Activated CD4-positive, alpha-beta memory T cell treated with anti-CD3 and anti-CD28 coated beads for 36 hours (primary cell): ENCODE measurements around the gene PAMR1. TPM values are rescaled to one million over a fixed set of nuclear protein-coding genes. Genes with fewer than 3 reads are reported as not detected.

Experiments
- CTCF ChIA-PET: fragments of 350-600 bp; sonication (Branson Sonifier 250); formaldehyde crosslinking; loops from one replicate; lab custom pipeline; 2021; ENCODE audit warnings: antibody characterized with exemption, inconsistent platforms; lab: Charles Lee
- POLR2A ChIA-PET: fragments of 350-600 bp; sonication (Branson Sonifier 250); formaldehyde crosslinking; loops from one replicate; lab custom pipeline; 2021; ENCODE audit warnings: antibody characterized with exemption; lab: Charles Lee
- DNase-seq: peaks from one replicate; pipeline ENCODE4 v3.0.0-alpha.2; 2020
- H3K27ac Mint-ChIP-seq: one replicate; pipeline ENCODE4 v1.8.0; 2021; ENCODE audit warnings: mixed read lengths
- H3K27me3 Mint-ChIP-seq: one replicate; pipeline ENCODE4 v1.8.0; 2021; ENCODE audit warnings: mixed read lengths
- H3K36me3 Mint-ChIP-seq: one replicate; pipeline ENCODE4 v1.8.0; 2021; ENCODE audit warnings: mixed read lengths
- H3K4me1 Mint-ChIP-seq: one replicate; pipeline ENCODE4 v1.8.0; 2021; ENCODE audit warnings: low read depth, mixed read lengths
- H3K4me3 Mint-ChIP-seq: one replicate; pipeline ENCODE4 v1.8.0; 2021; ENCODE audit warnings: mild to moderate bottlenecking, mixed read lengths
- H3K9me3 Mint-ChIP-seq: one replicate; pipeline ENCODE4 v1.8.0; 2021; ENCODE audit warnings: mixed read lengths
- intact Hi-C: fragments of 100-400 bp; cut with micrococcal nuclease; formaldehyde crosslinking; loops from one replicate; pipeline ENCODE4 v1.15.1; 2023
- total RNA-seq, 2 experiments: library from RNA; stranded (reverse); gene quantifications; one replicate each; pipeline ENCODE4 v1.2.3, GENCODE V29; 2021

Gene PAMR1
- total RNA-seq, 2 experiments from 2014 or later, result not detected

- Mint-ChIP-seq H3K4me3 (no peak overlapping the region), H3K4me1 (no peaks in the 10 kb centered on the region), H3K9me3 (no peaks in the 10 kb centered on the region), H3K36me3 (no peaks in the 10 kb centered on the region), H3K27ac (no peak overlapping the region), H3K27me3 (peaks cover 14% of the 10 kb centered on the region)
- no peak for DNase-seq
- intact Hi-C loops, result no loop called here
- CTCF ChIA-PET, result no interaction called here
- POLR2A ChIA-PET, result no interaction called here
Measured at GRCh38 chr11:35516403-35516802, 9.0 kb downstream of the PAMR1 start.

GRCh38 chr11:35515224-35515623 lies 10.2 kb downstream of the PAMR1 start:
- ChIA-PET POLR2A (no interaction called here), CTCF (no interaction called here)
- Mint-ChIP-seq H3K4me1 (no peaks in the 10 kb centered on the region), H3K27me3 (peaks cover 13% of the 10 kb centered on the region), H3K36me3 (no peaks in the 10 kb centered on the region), H3K27ac (no peak overlapping the region), H3K4me3 (no peak overlapping the region), H3K9me3 (no peaks in the 10 kb centered on the region)
- intact Hi-C loops, result no loop called here
- DNase-seq, result no peak

DNA sequence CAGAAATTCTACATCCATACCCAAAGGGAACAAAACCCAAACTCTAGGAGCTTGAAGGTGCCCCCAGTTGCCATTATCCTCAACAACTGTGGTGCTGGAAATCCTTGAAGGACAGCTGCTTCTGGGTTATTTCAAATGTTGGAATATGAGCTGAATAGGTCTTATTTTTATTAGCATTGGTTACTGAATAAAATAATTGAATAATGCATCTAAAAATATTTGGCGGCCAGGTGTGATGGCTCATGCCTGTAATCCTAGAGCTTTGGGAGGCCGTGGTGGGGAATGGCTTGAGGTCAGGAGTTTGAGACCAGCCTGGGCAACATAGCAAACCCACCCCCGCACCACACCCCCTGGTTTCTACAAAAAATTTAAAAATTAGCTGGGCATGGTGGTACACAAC lies 10.9 kb downstream of the PAMR1 start:
- intact Hi-C loops, result no loop called here
- H3K27me3 Mint-ChIP-seq, result peaks cover 14% of the 10 kb centered on the region
- no peak for DNase-seq
- POLR2A ChIA-PET, result no interaction called here
- H3K4me1 Mint-ChIP-seq, result no peaks in the 10 kb centered on the region
- no peak overlapping the region for H3K27ac Mint-ChIP-seq
- H3K9me3 Mint-ChIP-seq, result no peaks in the 10 kb centered on the region
- H3K36me3 Mint-ChIP-seq, result no peaks in the 10 kb centered on the region
- no peak overlapping the region for H3K4me3 Mint-ChIP-seq
- CTCF ChIA-PET, result no interaction called here

DNA sequence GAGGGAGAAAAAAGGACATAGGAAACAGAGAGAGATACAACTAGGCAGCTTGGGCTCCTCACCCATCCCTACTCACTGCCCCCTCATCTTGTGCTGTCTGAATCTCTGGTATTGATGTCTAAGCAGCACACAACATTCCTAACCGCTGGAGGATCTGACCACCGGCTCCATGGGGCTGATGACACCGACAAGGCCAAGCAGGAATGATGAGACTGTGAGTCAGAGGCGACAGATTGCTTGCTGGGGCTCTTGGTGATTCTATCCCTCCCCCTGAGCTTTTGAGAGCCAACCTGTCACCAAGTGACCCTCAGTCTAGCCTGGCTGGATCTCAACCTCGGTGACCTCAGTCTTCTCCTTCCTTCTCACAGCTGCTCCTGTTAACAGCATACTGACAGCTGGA lies 13.8 kb downstream of the PAMR1 start:
- Mint-ChIP-seq H3K27me3 (peaks cover 11% of the 10 kb centered on the region), H3K4me3 (no peak overlapping the region), H3K4me1 (no peaks in the 10 kb centered on the region), H3K9me3 (no peaks in the 10 kb centered on the region), H3K36me3 (no peaks in the 10 kb centered on the region), H3K27ac (no peak overlapping the region)
- CTCF ChIA-PET, result no interaction called here
- intact Hi-C loops, result no loop called here
- no peak for DNase-seq
- POLR2A ChIA-PET, result no interaction called here

- Mint-ChIP-seq H3K27me3 (peaks cover 11% of the 10 kb centered on the region), H3K4me1 (no peaks in the 10 kb centered on the region), H3K36me3 (no peaks in the 10 kb centered on the region), H3K9me3 (peaks cover 7% of the 10 kb centered on the region), H3K4me3 (no peak overlapping the region), H3K27ac (no peak overlapping the region)
- POLR2A ChIA-PET, result no interaction called here
- intact Hi-C loops, result no loop called here
- CTCF ChIA-PET, result no interaction called here
- no peak for DNase-seq
Measured at GRCh38 chr11:35507688-35508087, 17.7 kb downstream of the PAMR1 start.

DNA sequence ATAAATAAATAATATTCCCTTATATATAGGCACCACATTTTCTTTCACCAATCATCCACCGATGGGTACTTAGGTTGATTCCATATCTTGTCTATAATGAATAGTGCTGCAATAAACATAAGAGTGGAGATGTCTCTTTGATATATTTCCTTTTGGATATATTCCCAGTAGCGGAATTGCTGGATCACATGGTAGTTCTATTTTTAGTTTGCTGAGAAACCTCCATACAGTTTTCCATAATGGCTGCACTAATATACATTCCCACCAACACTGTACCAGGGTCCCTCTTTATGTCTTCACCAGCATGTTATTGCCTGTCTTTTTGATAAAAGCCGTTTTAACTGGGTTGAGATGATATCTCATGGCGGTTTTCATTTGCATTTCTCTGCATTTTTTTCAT lies 23.6 kb downstream of the PAMR1 start:
- ChIA-PET POLR2A (no interaction called here), CTCF (no interaction called here)
- H3K9me3 Mint-ChIP-seq, result peaks cover 7% of the 10 kb centered on the region
- no peak overlapping the region for H3K4me3 Mint-ChIP-seq
- no peaks in the 10 kb centered on the region for H3K4me1 Mint-ChIP-seq
- no peak overlapping the region for H3K27ac Mint-ChIP-seq
- intact Hi-C loops, result no loop called here
- no peaks in the 10 kb centered on the region for H3K36me3 Mint-ChIP-seq
- no peak for DNase-seq
- H3K27me3 Mint-ChIP-seq, result peaks cover 1% of the 10 kb centered on the region

DNA sequence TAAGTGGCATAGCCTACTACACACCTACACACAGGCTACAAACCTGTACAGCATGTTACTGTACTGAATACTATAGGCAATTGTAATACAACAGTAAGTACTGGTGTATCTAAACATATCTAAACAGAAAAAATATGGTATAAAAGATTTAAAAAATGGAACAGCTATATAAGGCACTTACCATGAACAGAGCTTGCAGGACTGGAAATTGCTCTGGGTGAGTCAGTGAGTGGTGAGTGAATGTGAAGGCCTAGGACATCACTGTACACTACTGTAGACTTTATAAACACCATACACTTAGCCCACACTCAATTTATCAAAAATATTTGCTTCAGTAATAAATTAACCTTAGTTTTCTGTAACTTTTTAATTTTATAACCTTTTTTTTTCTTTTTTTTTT lies 24.7 kb downstream of the PAMR1 start:
- intact Hi-C loops, result no loop called here
- POLR2A ChIA-PET, result no interaction called here
- Mint-ChIP-seq H3K27ac (no peak overlapping the region), H3K36me3 (no peaks in the 10 kb centered on the region), H3K27me3 (peaks cover under 1% of the 10 kb centered on the region), H3K4me3 (no peak overlapping the region), H3K4me1 (no peaks in the 10 kb centered on the region), H3K9me3 (peaks cover 3% of the 10 kb centered on the region)
- no peak for DNase-seq
- CTCF ChIA-PET, result no interaction called here

DNA sequence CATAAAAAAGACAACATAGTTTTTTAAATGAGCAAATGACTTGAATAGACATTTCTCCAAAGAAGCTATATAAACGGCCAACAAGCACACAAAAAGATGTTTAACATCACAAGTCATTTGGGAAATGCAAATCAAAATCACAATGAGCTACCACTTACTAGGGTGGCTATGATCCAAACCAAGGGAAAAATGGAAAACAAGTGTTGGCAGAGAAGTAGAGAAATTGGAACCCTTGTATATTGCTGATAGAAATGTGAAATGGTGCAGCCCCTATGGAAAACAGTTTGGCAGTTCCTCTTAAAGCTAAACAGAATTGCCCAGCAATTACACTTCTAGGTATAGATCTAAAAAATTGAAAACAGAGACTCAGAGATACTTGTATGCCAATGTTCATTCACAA lies 29.0 kb downstream of the PAMR1 start:
- Mint-ChIP-seq H3K27me3 (peaks cover 3% of the 10 kb centered on the region), H3K9me3 (no peaks in the 10 kb centered on the region), H3K36me3 (no peaks in the 10 kb centered on the region), H3K4me3 (no peak overlapping the region), H3K4me1 (no peaks in the 10 kb centered on the region), H3K27ac (no peak overlapping the region)
- ChIA-PET POLR2A (no interaction called here), CTCF (interaction anchor here (1.2 kb wide), 2 partner anchors 9 to 10 kb away, joined by 3 read pairs; no protein-coding TSS in a partner anchor)
- no peak for DNase-seq
- intact Hi-C loops, result no loop called here

GRCh38 chr11:35494957-35495490 lies 30.4 kb downstream of the PAMR1 start:
- ChIA-PET POLR2A (no interaction called here), CTCF (no interaction called here)
- Mint-ChIP-seq H3K27me3 (peaks cover 3% of the 10 kb centered on the region), H3K4me3 (no peak overlapping the region), H3K4me1 (no peaks in the 10 kb centered on the region), H3K9me3 (no peaks in the 10 kb centered on the region), H3K27ac (no peak overlapping the region), H3K36me3 (no peaks in the 10 kb centered on the region)
- DNase-seq, result no peak
- intact Hi-C loops, result no loop called here

DNA sequence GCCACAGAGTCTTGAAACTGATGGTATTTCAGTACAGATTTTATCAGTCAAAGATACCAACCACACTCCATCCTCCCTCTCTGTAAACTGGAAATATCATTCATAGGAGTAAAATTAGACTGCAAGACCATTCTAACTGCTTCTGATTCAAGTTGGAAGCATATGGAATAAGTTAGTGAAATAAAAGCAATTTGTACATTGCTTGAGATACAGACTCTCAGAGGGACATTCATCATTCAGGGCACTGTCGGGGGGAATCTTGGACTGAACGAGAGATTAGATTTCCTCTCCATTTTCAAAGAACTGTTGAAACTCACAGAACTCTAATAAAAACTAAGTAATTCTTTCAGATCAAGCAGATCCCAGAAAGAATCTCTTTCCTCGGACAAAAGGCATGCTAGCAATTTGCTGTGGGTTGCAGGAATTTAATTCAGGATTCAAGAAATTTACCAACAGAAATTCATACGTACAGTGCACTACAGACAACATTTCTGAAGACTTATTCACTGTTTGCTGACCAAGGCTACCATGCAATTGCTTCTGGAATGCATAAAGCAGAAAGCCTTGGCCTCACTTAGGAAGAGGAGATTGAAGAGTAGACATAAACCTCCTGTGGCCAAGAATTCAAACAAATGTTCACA lies 34.1 kb downstream of the PAMR1 start:
- no peak overlapping the region for H3K27ac Mint-ChIP-seq
- intact Hi-C loops, result no loop called here
- no peaks in the 10 kb centered on the region for H3K9me3 Mint-ChIP-seq
- no peak for DNase-seq
- POLR2A ChIA-PET, result no interaction called here
- no peaks in the 10 kb centered on the region for H3K4me1 Mint-ChIP-seq
- no peaks in the 10 kb centered on the region for H3K36me3 Mint-ChIP-seq
- CTCF ChIA-PET, result no interaction called here
- H3K4me3 Mint-ChIP-seq, result no peak overlapping the region
- peaks cover 8% of the 10 kb centered on the region for H3K27me3 Mint-ChIP-seq

GRCh38 chr11:35488117-35488516 lies 37.3 kb downstream of the PAMR1 start:
- no peak overlapping the region for H3K27ac Mint-ChIP-seq
- DNase-seq, result no peak
- POLR2A ChIA-PET, result no interaction called here
- H3K36me3 Mint-ChIP-seq, result no peaks in the 10 kb centered on the region
- peaks cover 27% of the 10 kb centered on the region for H3K27me3 Mint-ChIP-seq
- no peaks in the 10 kb centered on the region for H3K4me1 Mint-ChIP-seq
- H3K9me3 Mint-ChIP-seq, result peaks cover 3% of the 10 kb centered on the region
- CTCF ChIA-PET, result interaction anchor here (1.0 to 2.0 kb wide), 3 partner anchors 777 to 902 kb away, joined by 3 to 7 read pairs (median 5); no protein-coding TSS in a partner anchor
- intact Hi-C loops, result loop anchor here (5.0 to 10.0 kb wide), 2 partner anchors 779 to 903 kb away; no protein-coding TSS in a partner anchor
- H3K4me3 Mint-ChIP-seq, result no peak overlapping the region

DNA sequence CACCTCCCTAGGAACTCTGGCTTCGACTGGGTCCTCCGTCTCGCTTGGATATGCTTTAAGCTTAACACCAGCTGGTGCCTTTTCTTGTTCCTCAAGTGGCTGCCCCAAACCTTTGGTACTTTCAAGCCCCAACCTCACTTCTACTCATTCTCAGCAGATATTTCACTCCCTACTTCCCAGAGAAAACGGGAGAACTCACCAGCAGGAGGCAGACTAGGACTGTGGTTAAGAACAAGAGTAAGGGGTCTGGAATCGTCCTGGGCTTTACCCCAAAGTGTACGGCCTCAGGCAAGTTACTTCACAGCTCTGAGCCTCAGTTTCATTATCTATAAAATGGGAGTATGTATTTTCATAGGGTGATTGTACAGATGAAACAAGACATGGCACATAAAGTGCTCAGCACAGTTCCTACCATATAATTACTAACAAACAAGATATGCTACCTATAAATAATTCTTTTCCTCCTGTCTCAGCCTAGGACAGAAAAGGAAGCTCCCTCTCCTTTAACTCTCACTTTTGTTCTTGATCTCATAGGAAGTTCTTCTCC lies 37.8 kb downstream of the PAMR1 start:
- Mint-ChIP-seq H3K27me3 (peaks cover 32% of the 10 kb centered on the region), H3K9me3 (peaks cover 8% of the 10 kb centered on the region), H3K27ac (no peak overlapping the region), H3K4me1 (no peaks in the 10 kb centered on the region), H3K4me3 (no peak overlapping the region), H3K36me3 (no peaks in the 10 kb centered on the region)
- POLR2A ChIA-PET, result no interaction called here
- CTCF ChIA-PET, result interaction anchor here (0.6 to 2.0 kb wide), 7 partner anchors 9 to 902 kb away, joined by 3 to 7 read pairs (median 3); no protein-coding TSS in a partner anchor
- no peak for DNase-seq
- intact Hi-C loops, result loop anchor here (2.0 to 10.0 kb wide), 3 partner anchors 489 to 903 kb away; no protein-coding TSS in a partner anchor
